Measurements from ENCODE around the gene FAF1. TPM values are rescaled to one million over a fixed set of nuclear protein-coding genes. Genes with fewer than 3 reads are reported as not detected.

Gene FAF1
- total RNA-seq, 4 donors from 2014 or later: 46.1 to 72.2 (median 52.2) TPM

- no peak for TF ChIP-seq CTCF (IDR thresholded peaks at IDR 0.05; ENCODE audit: low read depth)
Measured at GRCh38 chr1:50994997-50995396, 34.9 kb upstream of the FAF1 start.

GRCh38 chr1:50993645-50994044, 33.6 kb upstream of the FAF1 start:
- no peak for TF ChIP-seq CTCF (IDR thresholded peaks at IDR 0.05; ENCODE audit: low read depth)

GRCh38 chr1:50992532-50993318, 32.7 kb upstream of the FAF1 start:
- TF ChIP-seq CTCF (IDR thresholded peaks at IDR 0.05; ENCODE audit: low read depth): no peak

- TF ChIP-seq CTCF (IDR thresholded peaks at IDR 0.05; ENCODE audit: low read depth): no peak
Measured at GRCh38 chr1:50989694-50990093, 29.6 kb upstream of the FAF1 start.

GRCh38 chr1:50986653-50987052, 26.6 kb upstream of the FAF1 start:
- TF ChIP-seq CTCF (IDR thresholded peaks at IDR 0.05; ENCODE audit: low read depth): no peak

GRCh38 chr1:50985094-50985493, 25.0 kb upstream of the FAF1 start:
- no peak for TF ChIP-seq CTCF (IDR thresholded peaks at IDR 0.05; ENCODE audit: low read depth)

- TF ChIP-seq CTCF (IDR thresholded peaks at IDR 0.05; ENCODE audit: low read depth): no peak
Measured at GRCh38 chr1:50983219-50983802, 23.2 kb upstream of the FAF1 start.
